ENCODE data around the gene IFI27L1. TPM values are rescaled to one million over a fixed set of nuclear protein-coding genes. Genes with fewer than 3 reads are reported as not detected.

Gene IFI27L1
- total RNA-seq, 1 experiment from 2014 or later, result 27.6 TPM

DNA sequence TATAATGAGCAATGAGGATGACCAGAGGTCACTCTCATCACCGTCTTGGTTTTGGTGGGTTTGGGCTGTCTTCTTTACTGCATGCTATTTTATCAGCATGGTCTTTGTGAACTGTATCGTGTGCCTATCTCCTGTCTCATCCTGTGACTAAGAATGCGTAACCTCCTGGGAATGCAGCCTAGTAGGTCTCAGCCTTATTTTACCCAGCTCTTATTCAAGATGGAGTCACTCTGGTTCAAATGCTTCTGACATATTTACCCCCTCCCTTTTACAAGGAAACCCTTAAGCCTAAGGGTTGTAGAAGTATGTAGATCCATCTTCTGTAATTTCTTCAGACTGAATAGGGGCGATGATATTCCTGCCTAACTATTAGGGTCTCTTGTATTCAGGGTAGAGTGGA is 8.4 kb downstream of the IFI27L1 start:
- peaks cover 4% of the 10 kb centered on the region for H3K36me3 Mint-ChIP-seq
- no peak overlapping the region for H3K4me3 Mint-ChIP-seq
- peaks cover 5% of the 10 kb centered on the region for H3K9me3 Mint-ChIP-seq
- ATAC-seq (no peak), DNase-seq (ENCODE audit: low spot score) (no peak)
- ChIA-PET POLR2A (no interaction called here), CTCF (no interaction called here)
- H3K27me3 Mint-ChIP-seq (ENCODE audit: low read depth), result no peaks in the 10 kb centered on the region; the same call in 1 of the 2 replicates
- H3K27ac Mint-ChIP-seq, result no peak overlapping the region
- TF ChIP-seq JAZF1 (CRISPR knock-in tag; IDR thresholded peaks at IDR 0.05), result no peak
- TF ChIP-seq, protein P1, sequence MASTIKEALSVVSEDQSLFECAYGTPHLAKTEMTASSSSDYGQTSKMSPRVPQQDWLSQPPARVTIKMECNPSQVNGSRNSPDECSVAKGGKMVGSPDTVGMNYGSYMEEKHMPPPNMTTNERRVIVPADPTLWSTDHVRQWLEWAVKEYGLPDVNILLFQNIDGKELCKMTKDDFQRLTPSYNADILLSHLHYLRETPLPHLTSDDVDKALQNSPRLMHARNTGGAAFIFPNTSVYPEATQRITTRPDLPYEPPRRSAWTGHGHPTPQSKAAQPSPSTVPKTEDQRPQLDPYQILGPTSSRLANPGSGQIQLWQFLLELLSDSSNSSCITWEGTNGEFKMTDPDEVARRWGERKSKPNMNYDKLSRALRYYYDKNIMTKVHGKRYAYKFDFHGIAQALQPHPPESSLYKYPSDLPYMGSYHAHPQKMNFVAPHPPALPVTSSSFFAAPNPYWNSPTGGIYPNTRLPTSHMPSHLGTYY (CRISPR knock-in tag; IDR thresholded peaks at IDR 0.05), result no peak
- no peak for TF ChIP-seq CTCF (IDR thresholded peaks at IDR 0.05)
- no peak for TF ChIP-seq CREB1 (CRISPR knock-in tag; IDR thresholded peaks at IDR 0.05)
- no peak for TF ChIP-seq JUN (CRISPR knock-in tag; IDR thresholded peaks at IDR 0.05)
- TF ChIP-seq, protein P2, sequence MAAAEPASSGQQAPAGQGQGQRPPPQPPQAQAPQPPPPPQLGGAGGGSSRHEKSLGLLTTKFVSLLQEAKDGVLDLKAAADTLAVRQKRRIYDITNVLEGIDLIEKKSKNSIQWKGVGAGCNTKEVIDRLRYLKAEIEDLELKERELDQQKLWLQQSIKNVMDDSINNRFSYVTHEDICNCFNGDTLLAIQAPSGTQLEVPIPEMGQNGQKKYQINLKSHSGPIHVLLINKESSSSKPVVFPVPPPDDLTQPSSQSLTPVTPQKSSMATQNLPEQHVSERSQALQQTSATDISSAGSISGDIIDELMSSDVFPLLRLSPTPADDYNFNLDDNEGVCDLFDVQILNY (CRISPR knock-in tag; IDR thresholded peaks at IDR 0.05), result no peak
- TF ChIP-seq ZNF263 (CRISPR knock-in tag; IDR thresholded peaks at IDR 0.05; ENCODE audit: low read depth), result no peak
- no peak for TF ChIP-seq ZNF219 (CRISPR knock-in tag; IDR thresholded peaks at IDR 0.05; ENCODE audit: borderline replicate concordance)
- H3K4me1 Mint-ChIP-seq, result no peaks in the 10 kb centered on the region

GRCh38 chr14:94093418-94093817 is 12.3 kb downstream of the IFI27L1 start:
- ChIA-PET POLR2A (no interaction called here), CTCF (interaction anchor here (1.2 kb wide), 1 partner anchor 21 kb away, joined by 3 read pairs; no protein-coding TSS in a partner anchor)
- no peaks in the 10 kb centered on the region for H3K4me1 Mint-ChIP-seq
- no peak overlapping the region for H3K27ac Mint-ChIP-seq
- no peaks in the 10 kb centered on the region for H3K27me3 Mint-ChIP-seq (ENCODE audit: low read depth)
- H3K36me3 Mint-ChIP-seq, result no peaks in the 10 kb centered on the region
- no peak for DNase-seq (ENCODE audit: low spot score)
- H3K9me3 Mint-ChIP-seq, result no peaks in the 10 kb centered on the region
- no peak overlapping the region for H3K4me3 Mint-ChIP-seq
- no peak for ATAC-seq
- TF ChIP-seq PRDM15 (CRISPR knock-in tag; IDR thresholded peaks at IDR 0.05) (no peak), GABPB1 (CRISPR knock-in tag; IDR thresholded peaks at IDR 0.05) (no peak), PRRX2 (CRISPR knock-in tag; IDR thresholded peaks at IDR 0.05) (no peak), ZNF219 (CRISPR knock-in tag; IDR thresholded peaks at IDR 0.05; ENCODE audit: borderline replicate concordance) (no peak), ATF2 (CRISPR knock-in tag; IDR thresholded peaks at IDR 0.05; ENCODE audit: borderline replicate concordance, low read depth) (no peak), GTF2I (CRISPR knock-in tag; conservative IDR thresholded peaks at IDR 0.05) (no peak), MXD4 (CRISPR knock-in tag; IDR thresholded peaks at IDR 0.05; ENCODE audit: borderline replicate concordance) (no peak), FOXP1 (CRISPR knock-in tag; IDR thresholded peaks at IDR 0.05; ENCODE audit: borderline replicate concordance) (no peak), JAZF1 (CRISPR knock-in tag; IDR thresholded peaks at IDR 0.05) (no peak), ZNF425 (CRISPR knock-in tag; conservative IDR thresholded peaks at IDR 0.05) (no peak), ELF4 (CRISPR knock-in tag; IDR thresholded peaks at IDR 0.05; ENCODE audit: low read depth) (no peak), ZNF121 (CRISPR knock-in tag; IDR thresholded peaks at IDR 0.05) (no peak)
- TF ChIP-seq, protein P1 (CRISPR knock-in tag; IDR thresholded peaks at IDR 0.05), result no peak

Measured in WTC11 (cell line).